ENCODE measurements around the gene NOX5. TPM values are rescaled to one million over a fixed set of nuclear protein-coding genes. Genes with fewer than 3 reads are reported as not detected.
A peak's percentile ranks its signal among the peaks of the same experiment; 100 is the strongest.

Gene NOX5
- total RNA-seq, 1 donor from 2014 or later: not detected

DNA sequence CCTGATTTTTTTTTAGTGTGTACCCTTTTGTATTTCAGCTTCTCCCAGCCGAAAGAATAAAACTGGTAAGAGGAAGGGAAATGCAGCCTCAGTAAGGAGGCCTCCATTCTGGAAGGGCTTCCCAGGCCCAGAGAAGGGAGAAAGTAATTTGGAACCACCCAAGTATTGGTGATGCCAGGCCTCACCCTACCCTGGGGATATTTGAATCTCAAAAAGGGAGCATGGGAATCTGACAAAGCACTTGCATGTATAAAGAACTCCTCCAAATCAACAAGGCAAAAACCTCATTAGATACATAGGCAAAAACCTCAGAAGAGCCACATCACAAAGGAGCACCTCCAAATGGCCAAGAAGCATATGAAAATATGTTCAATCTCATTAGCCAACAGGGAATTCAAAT, 77.2 kb downstream of the NOX5 start:
- H3K4me1 ChIP-seq: peaks cover 30% of the 10 kb centered on the region
- no peaks in the 10 kb centered on the region for H3K9me3 ChIP-seq (replicated peaks)
- no peak overlapping the region for H3K4me3 ChIP-seq
- DNase-seq: no peak
- H3K27me3 ChIP-seq (ENCODE audit: low read depth): peaks cover 17% of the 10 kb centered on the region
- intact Hi-C loops (cut with micrococcal nuclease): no loop called here
- H3K36me3 ChIP-seq: no peaks in the 10 kb centered on the region
- no peak overlapping the region for H3K27ac ChIP-seq (replicated peaks)
- TF ChIP-seq, protein P1, sequence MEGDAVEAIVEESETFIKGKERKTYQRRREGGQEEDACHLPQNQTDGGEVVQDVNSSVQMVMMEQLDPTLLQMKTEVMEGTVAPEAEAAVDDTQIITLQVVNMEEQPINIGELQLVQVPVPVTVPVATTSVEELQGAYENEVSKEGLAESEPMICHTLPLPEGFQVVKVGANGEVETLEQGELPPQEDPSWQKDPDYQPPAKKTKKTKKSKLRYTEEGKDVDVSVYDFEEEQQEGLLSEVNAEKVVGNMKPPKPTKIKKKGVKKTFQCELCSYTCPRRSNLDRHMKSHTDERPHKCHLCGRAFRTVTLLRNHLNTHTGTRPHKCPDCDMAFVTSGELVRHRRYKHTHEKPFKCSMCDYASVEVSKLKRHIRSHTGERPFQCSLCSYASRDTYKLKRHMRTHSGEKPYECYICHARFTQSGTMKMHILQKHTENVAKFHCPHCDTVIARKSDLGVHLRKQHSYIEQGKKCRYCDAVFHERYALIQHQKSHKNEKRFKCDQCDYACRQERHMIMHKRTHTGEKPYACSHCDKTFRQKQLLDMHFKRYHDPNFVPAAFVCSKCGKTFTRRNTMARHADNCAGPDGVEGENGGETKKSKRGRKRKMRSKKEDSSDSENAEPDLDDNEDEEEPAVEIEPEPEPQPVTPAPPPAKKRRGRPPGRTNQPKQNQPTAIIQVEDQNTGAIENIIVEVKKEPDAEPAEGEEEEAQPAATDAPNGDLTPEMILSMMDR (IDR thresholded peaks at IDR 0.05; ENCODE audit: borderline replicate concordance): no peak

DNA sequence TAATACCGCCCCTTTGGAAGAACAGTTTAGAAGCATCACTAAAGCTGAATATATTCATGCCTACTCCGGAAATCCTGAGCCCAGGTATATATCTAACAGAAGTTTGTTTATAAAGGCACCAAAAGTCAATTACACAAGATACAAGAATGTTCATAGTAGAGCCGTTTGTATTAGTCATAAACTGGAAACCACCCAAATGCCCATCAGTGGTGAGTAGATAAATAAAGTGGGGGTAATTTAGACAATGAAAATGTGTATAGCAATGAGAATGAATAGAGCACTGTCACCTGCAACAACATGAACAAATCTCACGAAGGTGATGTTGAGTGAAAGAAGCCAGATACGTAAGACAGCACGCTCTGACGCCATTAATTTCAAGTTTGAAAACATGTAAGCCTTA, 77.7 kb downstream of the NOX5 start:
- DNase-seq: no peak
- TF ChIP-seq, protein P1 (IDR thresholded peaks at IDR 0.05; ENCODE audit: borderline replicate concordance): no peak
- H3K9me3 ChIP-seq (replicated peaks): no peaks in the 10 kb centered on the region
- no peak overlapping the region for H3K4me3 ChIP-seq
- H3K4me1 ChIP-seq: peaks cover 30% of the 10 kb centered on the region
- no peaks in the 10 kb centered on the region for H3K36me3 ChIP-seq
- H3K27me3 ChIP-seq (ENCODE audit: low read depth): peaks cover 13% of the 10 kb centered on the region
- intact Hi-C loops (cut with micrococcal nuclease): no loop called here
- H3K27ac ChIP-seq (replicated peaks): no peak overlapping the region

DNA sequence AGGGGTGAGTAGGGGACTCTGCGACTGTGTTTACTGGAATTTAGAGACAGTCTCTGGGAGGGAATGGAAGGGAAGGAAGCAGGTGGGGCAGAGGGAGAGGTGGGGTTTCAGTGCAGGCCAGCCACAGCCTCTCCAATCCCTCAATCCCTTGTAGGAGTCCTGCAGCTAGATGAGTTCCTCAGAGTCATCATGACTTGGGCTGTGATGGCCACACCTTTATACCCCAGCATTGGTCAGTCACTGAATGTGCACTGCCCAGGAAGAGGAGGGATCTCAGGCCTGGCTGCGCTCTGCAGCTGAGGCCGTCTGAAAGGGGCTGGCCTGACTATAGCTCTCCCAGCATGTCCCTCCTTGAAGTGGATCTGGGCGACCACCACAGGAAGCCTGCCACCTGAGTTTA, 78.6 kb downstream of the NOX5 start:
- Histone ChIP-seq H3K4me1 (peaks cover 28% of the 10 kb centered on the region), H3K36me3 (no peaks in the 10 kb centered on the region), H3K9me3 (replicated peaks) (no peaks in the 10 kb centered on the region), H3K27me3 (ENCODE audit: low read depth) (peaks cover 11% of the 10 kb centered on the region), H3K4me3 (no peak overlapping the region), H3K27ac (replicated peaks) (peak overlapping the region; percentile 50)
- intact Hi-C loops (cut with micrococcal nuclease): no loop called here
- DNase-seq: peak; percentile 29
- TF ChIP-seq, protein P1 (IDR thresholded peaks at IDR 0.05; ENCODE audit: borderline replicate concordance): no peak

DNA sequence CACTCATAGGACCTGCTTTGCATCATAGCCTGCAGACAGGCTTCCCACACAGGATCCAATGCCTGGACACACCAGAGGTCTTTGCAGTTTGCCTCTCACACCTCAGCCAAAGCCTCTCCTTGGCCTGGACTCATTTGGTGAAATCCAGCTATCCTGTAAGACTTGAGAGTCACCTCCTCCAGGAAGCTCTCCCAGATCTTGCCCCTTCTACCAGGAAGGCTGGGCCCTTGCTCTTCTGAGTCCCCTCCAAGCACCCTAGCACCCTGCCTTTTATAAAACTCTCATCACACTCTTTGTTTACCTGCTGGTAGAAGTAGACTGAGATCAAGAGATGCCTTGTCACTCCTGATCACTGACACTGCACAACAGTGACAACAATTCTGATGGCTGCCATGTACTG, 79.1 kb downstream of the NOX5 start:
- peaks cover 27% of the 10 kb centered on the region for H3K4me1 ChIP-seq
- no peak overlapping the region for H3K4me3 ChIP-seq
- H3K36me3 ChIP-seq: no peaks in the 10 kb centered on the region
- intact Hi-C loops (cut with micrococcal nuclease): no loop called here
- DNase-seq: no peak
- H3K27me3 ChIP-seq (ENCODE audit: low read depth): peaks cover 11% of the 10 kb centered on the region
- no peaks in the 10 kb centered on the region for H3K9me3 ChIP-seq (replicated peaks)
- TF ChIP-seq, protein P1 (IDR thresholded peaks at IDR 0.05; ENCODE audit: borderline replicate concordance): no peak
- peak overlapping the region; percentile 50 for H3K27ac ChIP-seq (replicated peaks)

DNA sequence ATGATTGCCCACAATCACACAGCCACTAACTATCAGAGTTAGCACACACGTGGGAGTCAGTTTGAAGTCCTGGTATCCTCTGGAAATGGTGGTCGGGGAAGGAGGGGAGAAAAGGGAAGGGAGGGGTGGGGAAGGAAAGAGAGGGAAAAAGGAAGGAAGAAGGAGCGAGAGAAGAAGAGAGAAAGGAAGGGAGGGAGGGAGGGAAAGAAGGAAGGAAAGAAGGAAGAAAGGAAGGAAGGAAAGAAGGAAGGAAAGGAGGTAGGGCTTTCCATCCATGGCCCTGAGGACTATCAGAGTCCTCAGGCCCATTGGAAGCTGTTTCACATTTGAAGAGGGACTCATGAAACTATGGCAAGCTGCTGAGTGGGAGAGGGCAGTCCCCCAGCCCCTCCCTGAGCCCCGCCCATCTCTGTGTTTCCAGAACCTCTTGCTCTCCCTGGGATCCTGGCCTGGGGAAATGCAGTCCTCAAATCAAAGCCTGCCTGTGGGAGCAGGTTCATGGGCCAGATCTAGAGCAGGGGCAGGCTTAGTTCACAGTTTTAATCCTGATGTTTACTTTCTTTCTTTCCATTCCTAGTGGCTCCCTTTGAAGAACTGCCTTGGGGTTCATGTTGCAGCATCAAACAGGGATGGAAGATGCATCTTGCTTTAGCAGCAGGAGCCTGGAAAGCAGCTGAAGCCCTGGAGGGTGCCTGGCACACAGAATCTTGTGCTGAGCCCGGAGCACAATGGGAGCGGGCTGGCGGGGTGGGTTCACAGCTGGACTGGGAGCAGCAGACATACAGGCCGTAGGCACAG, 79.8 kb downstream of the NOX5 start:
- Histone ChIP-seq H3K4me1 (peaks cover 27% of the 10 kb centered on the region), H3K27ac (replicated peaks) (no peak overlapping the region), H3K4me3 (no peak overlapping the region), H3K9me3 (replicated peaks) (no peaks in the 10 kb centered on the region), H3K36me3 (no peaks in the 10 kb centered on the region), H3K27me3 (ENCODE audit: low read depth) (peaks cover 5% of the 10 kb centered on the region)
- DNase-seq: no peak
- intact Hi-C loops (cut with micrococcal nuclease): no loop called here
- TF ChIP-seq, protein P1 (IDR thresholded peaks at IDR 0.05; ENCODE audit: borderline replicate concordance): no peak

Measured in left ventricle myocardium inferior (tissue), 1 donor.